Adipocyte (in vitro differentiated cells): ENCODE results near the gene MLH1.
A peak's percentile ranks its signal among the peaks of the same experiment; 100 is the strongest.

Source experiments
- DNase-seq: peaks from one replicate; pipeline ENCODE4 v3.0.0-alpha.2; 2015; ENCODE audit warnings: low read depth
- H3K27me3 ChIP-seq: replicated peaks from 2 replicates; pipeline ENCODE4 v1.7.0; 2013; ENCODE audit warnings: mild to moderate bottlenecking, low read length, moderate library complexity; ENCODE audit not compliant: control insufficient read depth, insufficient read depth
- H3K36me3 ChIP-seq: 2 replicates; pipeline ENCODE4 v1.7.0; 2013; ENCODE audit warnings: low read length, mild to moderate bottlenecking, moderate library complexity; ENCODE audit not compliant: control insufficient read depth, insufficient read depth, severe bottlenecking
- H3K4me1 ChIP-seq: 2 replicates; pipeline ENCODE4 v1.7.0; 2013; ENCODE audit warnings: mild to moderate bottlenecking, low read length, moderate library complexity; ENCODE audit not compliant: control insufficient read depth, insufficient read depth
- H3K4me3 ChIP-seq: 2 replicates; pipeline ENCODE4 v1.7.0; 2013; ENCODE audit warnings: mild to moderate bottlenecking, low read length, moderate library complexity
- H3K9ac ChIP-seq: 2 replicates; pipeline ENCODE4 v1.7.0; 2013; ENCODE audit warnings: mild to moderate bottlenecking, low read length, moderate library complexity
- H3K9me3 ChIP-seq: 2 replicates; pipeline ENCODE4 v1.7.0; 2013; ENCODE audit warnings: mild to moderate bottlenecking, low read length, moderate library complexity; ENCODE audit not compliant: control insufficient read depth

MLH1 gene

DNA sequence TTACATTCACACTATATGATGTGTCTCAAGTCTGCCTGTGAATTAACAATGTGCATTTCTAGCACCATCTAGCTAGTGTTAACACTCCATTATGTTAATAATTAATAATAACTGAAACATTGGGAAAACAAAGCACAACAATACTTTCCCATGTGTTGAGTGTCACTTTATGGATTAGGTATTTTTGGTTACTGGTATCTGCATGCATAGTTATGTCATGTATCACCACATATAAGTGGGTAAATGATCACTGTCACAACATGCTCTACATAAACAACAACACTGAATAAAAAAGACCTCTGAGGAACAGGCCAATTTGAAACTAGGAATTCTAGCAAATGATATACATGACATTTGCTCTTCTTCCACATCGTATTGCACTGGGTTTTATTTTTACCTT is 74.7 kb downstream of the MLH1 start:
- Histone ChIP-seq H3K9ac (no peak overlapping the region), H3K4me1 (peaks cover 7% of the 10 kb centered on the region), H3K27me3 (no peaks in the 10 kb centered on the region), H3K4me3 (no peak overlapping the region), H3K36me3 (peaks cover 60% of the 10 kb centered on the region), H3K9me3 (no peaks in the 10 kb centered on the region)
- DNase-seq = no peak

DNA sequence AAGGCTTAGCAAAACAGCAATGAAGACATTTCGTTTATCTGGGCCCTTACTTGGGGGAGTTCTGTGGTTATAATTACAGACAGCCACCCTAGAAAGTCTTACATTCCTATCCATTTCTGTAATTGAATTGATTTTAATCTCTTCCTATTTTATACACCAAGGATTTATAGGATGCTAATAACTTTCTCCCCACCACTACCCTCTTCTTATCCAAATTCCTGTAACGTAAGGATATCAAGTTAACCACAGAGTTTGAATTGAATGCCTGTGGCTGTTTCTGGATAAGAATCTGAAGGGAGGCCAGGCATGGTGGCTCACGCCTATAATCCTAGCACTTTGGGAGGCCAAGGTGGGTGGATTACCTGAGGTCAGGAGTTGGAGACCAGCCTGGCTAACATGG is 78.6 kb downstream of the MLH1 start:
- peaks cover 36% of the 10 kb centered on the region for H3K36me3 ChIP-seq
- peaks cover 40% of the 10 kb centered on the region for H3K4me1 ChIP-seq
- no peaks in the 10 kb centered on the region for H3K9me3 ChIP-seq
- H3K9ac ChIP-seq = no peak overlapping the region
- no peaks in the 10 kb centered on the region for H3K27me3 ChIP-seq
- peak; percentile 19 for DNase-seq
- H3K4me3 ChIP-seq = no peak overlapping the region

GRCh38 chr3:37072892-37073291 is 79.6 kb downstream of the MLH1 start:
- Histone ChIP-seq H3K36me3 (peaks cover 43% of the 10 kb centered on the region), H3K9me3 (no peaks in the 10 kb centered on the region), H3K27me3 (no peaks in the 10 kb centered on the region), H3K4me3 (peak overlapping the region; percentile 64), H3K4me1 (peaks cover 40% of the 10 kb centered on the region), H3K9ac (peak overlapping the region; percentile 80)
- DNase-seq = peak; percentile 88

- no peaks in the 10 kb centered on the region for H3K27me3 ChIP-seq
- peaks cover 40% of the 10 kb centered on the region for H3K4me1 ChIP-seq
- H3K9me3 ChIP-seq = no peaks in the 10 kb centered on the region
- H3K4me3 ChIP-seq = no peak overlapping the region
- H3K36me3 ChIP-seq = peaks cover 43% of the 10 kb centered on the region
- H3K9ac ChIP-seq = peak overlapping the region; percentile 80
- DNase-seq = peak; percentile 87
These were observed 80.9 kb downstream of the MLH1 start for GRCh38 chr3:37074178-37074577.

DNA sequence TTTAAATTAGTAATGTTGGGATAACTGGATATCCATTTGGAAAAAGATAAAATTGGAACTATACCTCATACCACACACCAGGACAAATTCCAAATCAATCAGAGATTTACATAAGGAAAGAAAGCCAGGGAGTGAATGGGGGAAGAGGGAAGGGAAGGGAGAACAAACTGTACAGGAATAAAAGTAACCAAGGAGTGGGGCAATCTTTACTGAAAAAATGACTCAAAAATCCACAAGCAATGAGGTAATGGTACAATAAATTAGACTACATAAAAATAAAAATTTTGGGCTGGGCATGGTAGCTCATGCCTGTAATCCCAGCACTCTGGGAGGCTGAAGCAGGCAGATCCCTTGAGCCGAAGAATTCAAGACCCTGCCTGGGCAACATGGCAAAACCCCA is 82.6 kb downstream of the MLH1 start:
- Histone ChIP-seq H3K9ac (peak overlapping the region; percentile 50), H3K27me3 (no peaks in the 10 kb centered on the region), H3K36me3 (peaks cover 47% of the 10 kb centered on the region), H3K9me3 (no peaks in the 10 kb centered on the region), H3K4me1 (peaks cover 40% of the 10 kb centered on the region), H3K4me3 (no peak overlapping the region)
- peak; percentile 51 for DNase-seq

GRCh38 chr3:37082317-37082716 is 89.0 kb downstream of the MLH1 start:
- no peaks in the 10 kb centered on the region for H3K4me1 ChIP-seq
- H3K36me3 ChIP-seq = peaks cover 61% of the 10 kb centered on the region
- no peaks in the 10 kb centered on the region for H3K27me3 ChIP-seq
- H3K9me3 ChIP-seq = no peaks in the 10 kb centered on the region
- H3K9ac ChIP-seq = no peak overlapping the region
- H3K4me3 ChIP-seq = no peak overlapping the region
- no peak for DNase-seq

DNA sequence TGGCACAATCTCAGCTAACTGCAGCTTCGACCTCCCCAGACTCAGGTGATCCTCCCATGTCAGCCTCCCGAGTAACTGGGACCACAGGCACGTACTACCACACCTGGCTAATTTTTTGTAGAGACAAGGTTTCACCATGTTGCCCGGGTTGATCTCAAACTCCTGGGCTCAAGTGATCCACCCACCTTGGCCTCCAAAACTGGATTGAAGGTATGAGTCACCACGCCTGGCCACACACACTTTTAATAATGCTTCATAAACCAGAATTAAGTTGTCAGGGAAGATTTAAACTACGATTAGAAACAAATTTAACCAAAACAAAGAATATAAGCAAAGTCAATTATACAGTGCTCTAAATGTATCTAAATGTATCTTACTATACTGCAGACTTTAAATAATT is 93.6 kb downstream of the MLH1 start:
- no peak for DNase-seq
- Histone ChIP-seq H3K4me1 (no peaks in the 10 kb centered on the region), H3K9me3 (no peaks in the 10 kb centered on the region), H3K27me3 (no peaks in the 10 kb centered on the region), H3K9ac (no peak overlapping the region), H3K4me3 (no peak overlapping the region), H3K36me3 (peaks cover 58% of the 10 kb centered on the region)

DNA sequence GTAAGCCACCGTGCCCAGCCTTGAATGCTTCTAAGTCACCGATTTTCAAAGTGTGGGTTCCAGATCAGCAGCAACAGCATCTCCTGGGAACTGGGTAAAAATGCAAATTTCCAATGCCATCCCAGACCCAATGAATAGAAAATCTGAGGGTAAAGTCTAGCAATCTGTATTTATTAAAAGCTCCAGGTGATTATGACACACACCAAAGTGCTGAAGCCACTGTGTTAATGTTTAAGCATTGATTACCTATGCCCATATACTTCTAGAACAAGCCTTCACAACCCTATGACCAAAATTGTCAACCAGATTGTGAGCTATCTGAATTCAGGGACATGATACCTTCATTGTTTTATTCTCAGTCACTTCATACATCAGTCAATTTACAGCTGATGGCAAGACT is 94.6 kb downstream of the MLH1 start:
- H3K9ac ChIP-seq = no peak overlapping the region
- no peaks in the 10 kb centered on the region for H3K27me3 ChIP-seq
- H3K9me3 ChIP-seq = no peaks in the 10 kb centered on the region
- no peak for DNase-seq
- no peak overlapping the region for H3K4me3 ChIP-seq
- H3K36me3 ChIP-seq = peaks cover 58% of the 10 kb centered on the region
- no peaks in the 10 kb centered on the region for H3K4me1 ChIP-seq

DNA sequence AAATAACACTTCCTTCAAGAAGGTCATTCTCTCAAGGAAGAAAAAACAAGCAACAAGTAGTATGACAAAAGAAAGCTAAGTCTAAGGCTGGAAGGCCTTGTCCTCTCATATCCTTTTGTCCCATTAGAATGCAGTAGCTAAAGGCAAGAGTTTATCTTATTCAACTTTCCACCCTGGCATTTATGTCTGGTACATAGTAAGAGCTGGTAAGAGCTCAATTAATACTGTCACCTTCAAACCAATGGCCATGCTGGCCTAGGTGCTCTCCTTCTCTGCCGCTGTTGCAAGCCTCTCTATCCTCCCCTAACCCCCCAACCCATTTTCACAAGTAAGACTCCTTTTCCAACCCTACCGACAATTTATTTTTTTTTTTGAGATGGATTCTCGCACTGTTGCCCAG is 99.2 kb downstream of the MLH1 start:
- Histone ChIP-seq H3K27me3 (no peaks in the 10 kb centered on the region), H3K4me3 (no peak overlapping the region), H3K9ac (no peak overlapping the region), H3K4me1 (peaks cover 17% of the 10 kb centered on the region), H3K36me3 (peaks cover 61% of the 10 kb centered on the region), H3K9me3 (no peaks in the 10 kb centered on the region)
- DNase-seq = no peak

GRCh38 chr3:37093481-37093880 is 100.2 kb downstream of the MLH1 start:
- DNase-seq = no peak
- no peak overlapping the region for H3K4me3 ChIP-seq
- H3K4me1 ChIP-seq = peaks cover 20% of the 10 kb centered on the region
- peaks cover 53% of the 10 kb centered on the region for H3K36me3 ChIP-seq
- H3K9me3 ChIP-seq = no peaks in the 10 kb centered on the region
- H3K27me3 ChIP-seq = no peaks in the 10 kb centered on the region
- H3K9ac ChIP-seq = no peak overlapping the region

DNA sequence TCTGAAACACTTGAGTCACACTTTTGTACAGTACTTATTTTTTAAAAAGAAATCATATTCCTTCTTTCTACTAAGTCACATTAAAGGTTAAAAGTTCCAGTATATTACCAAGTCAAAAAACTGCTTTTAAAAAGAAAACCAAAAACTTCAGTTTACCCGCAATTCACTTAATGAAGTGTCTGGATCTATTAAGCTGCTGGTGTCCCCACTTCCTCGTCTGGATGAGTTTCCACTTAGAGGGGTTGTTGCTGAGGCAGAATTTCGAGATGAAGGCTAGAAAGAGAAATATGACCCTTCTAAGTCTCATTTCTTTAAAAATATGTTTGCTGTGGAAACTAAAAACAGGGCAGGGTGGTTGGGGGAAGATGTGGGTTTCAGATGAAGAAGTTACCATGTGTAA is 101.3 kb downstream of the MLH1 start:
- DNase-seq = no peak
- no peak overlapping the region for H3K4me3 ChIP-seq
- H3K4me1 ChIP-seq = peaks cover 23% of the 10 kb centered on the region
- no peak overlapping the region for H3K9ac ChIP-seq
- no peaks in the 10 kb centered on the region for H3K27me3 ChIP-seq
- H3K36me3 ChIP-seq = peaks cover 46% of the 10 kb centered on the region
- H3K9me3 ChIP-seq = no peaks in the 10 kb centered on the region

DNA sequence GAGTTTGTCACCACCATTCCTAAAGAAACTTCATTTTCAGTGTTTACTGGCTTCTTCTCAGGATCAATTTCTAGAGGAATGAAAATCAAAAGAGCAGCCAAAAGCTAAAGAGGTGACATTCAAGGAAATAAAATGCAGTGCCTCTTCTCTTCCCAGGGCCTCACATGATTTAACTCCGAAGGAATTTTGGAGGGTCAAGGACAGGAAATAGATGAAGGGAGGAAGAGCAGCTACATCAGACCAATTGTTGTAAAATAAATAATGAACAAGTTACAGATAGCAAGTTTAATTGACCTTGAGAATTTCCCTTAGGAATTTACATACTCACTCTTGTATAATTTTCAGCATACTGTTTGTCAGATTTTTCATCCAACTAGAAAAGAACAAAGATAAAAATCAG is 103.0 kb downstream of the MLH1 start:
- Histone ChIP-seq H3K4me1 (peaks cover 23% of the 10 kb centered on the region), H3K9ac (peak overlapping the region; percentile 43), H3K9me3 (no peaks in the 10 kb centered on the region), H3K27me3 (no peaks in the 10 kb centered on the region), H3K36me3 (peaks cover 30% of the 10 kb centered on the region), H3K4me3 (no peak overlapping the region)
- DNase-seq = peak; percentile 65
